KBM-7 (cell line): ENCODE data around the gene CCDC71L.

Experiments
- DNase-seq: peaks from one replicate; pipeline ENCODE4 v3.0.0-alpha.2; 2015
- in situ Hi-C: fragments of 300-500 bp; cut with MboI; formaldehyde crosslinking; loops from 2 replicates; pipeline ENCODE4 v1.14.3; 2020; ENCODE audit warnings: low sequenced_read_pairs, low pct_unique_long_range_greater_than_20kb, mixed read lengths

CCDC71L gene

DNA sequence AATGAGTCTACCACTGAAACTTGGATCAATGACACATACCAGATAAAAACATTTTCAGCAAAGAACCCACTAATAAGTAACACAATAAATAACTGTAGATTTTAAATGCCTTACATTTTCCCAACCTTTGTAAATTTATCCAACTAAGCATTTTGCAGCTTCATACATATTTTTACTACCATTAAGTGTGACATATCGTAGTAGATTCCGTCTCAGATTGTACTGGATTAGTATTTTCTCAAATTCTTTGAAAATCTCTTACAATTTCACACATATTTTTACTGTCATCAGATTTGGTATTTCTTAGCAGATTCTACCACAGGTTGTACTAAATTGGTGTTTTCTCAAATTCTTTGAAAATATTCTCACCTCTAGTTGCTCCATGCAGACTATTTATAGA is 26.0 kb downstream of the CCDC71L start:
- DNase-seq, result no peak
- in situ Hi-C loops, result no loop called here

DNA sequence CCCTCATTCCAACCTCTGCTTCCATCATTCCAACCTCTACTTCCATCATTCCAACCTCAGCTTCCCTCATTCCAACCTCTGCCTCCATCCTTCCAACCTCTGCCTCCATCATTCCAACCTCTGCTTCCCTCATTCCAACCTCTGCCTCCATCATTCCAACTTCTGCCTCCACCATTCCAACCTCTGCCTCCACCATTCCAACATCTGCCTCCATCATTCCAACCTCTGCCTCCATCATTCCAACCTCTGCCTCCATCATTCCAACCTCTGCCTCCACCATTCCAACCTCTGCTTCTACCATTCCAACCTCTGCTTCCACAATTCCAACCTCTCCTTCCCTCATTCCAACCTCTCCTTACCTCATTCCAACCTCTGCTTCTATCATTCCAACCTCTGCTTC is 30.3 kb downstream of the CCDC71L start:
- in situ Hi-C loops, result no loop called here
- DNase-seq, result no peak

DNA sequence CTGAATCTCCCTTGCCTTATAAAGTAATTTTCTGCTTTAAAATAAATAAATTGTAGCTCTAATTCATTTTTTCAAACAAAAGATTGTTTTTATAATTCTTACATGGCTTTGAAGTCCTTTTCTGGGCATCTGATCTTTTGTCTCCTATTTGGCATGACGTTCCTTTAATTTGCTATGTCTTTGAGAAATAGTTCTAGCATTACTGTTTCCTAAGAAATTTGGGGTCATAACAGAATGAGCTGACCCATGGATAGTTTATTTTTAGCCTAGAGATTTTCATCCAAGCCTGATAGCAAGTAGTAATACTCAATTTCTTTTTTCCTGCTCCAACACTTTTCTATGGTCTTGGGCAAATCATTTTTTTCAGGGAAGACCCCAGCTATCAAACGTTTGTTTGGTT is 31.4 kb downstream of the CCDC71L start:
- in situ Hi-C loops, result no loop called here
- DNase-seq, result no peak

DNA sequence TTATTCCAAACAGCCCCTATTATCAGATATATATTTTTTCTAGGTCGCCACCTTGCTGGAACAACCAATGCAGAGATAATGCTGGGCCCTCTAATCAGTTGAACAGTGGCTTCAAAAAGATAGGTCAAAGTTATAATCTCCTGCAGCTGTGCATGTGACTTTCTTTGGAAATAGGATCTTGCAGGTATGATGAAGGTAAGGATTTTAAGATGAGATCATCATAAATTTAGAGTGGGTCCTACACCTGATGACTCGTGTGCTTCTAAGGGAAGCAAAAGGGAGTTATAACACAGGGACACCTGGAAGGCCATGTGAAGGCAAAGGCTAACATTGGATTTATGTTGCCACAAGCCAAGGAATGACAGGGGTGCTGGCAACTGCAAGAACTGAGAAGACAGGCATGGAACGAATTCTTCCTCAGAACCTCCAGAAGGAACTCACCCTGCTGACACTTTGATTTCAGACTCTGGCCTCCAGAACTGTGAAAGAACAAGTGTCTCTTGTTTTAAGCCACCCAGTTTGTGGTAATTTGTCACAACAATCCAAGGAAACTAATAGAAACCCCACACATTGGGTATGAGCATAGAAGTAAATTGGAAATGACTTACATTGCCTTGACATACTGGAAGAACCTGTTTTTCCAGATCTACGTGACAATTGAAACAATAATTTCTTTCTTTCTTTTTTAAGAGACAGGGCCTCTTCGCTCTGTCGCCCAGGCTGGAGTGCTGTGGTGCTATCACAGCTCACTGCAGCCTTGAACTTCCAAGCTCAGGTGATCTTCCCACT is 34.4 kb downstream of the CCDC71L start:
- in situ Hi-C loops, result no loop called here

DNA sequence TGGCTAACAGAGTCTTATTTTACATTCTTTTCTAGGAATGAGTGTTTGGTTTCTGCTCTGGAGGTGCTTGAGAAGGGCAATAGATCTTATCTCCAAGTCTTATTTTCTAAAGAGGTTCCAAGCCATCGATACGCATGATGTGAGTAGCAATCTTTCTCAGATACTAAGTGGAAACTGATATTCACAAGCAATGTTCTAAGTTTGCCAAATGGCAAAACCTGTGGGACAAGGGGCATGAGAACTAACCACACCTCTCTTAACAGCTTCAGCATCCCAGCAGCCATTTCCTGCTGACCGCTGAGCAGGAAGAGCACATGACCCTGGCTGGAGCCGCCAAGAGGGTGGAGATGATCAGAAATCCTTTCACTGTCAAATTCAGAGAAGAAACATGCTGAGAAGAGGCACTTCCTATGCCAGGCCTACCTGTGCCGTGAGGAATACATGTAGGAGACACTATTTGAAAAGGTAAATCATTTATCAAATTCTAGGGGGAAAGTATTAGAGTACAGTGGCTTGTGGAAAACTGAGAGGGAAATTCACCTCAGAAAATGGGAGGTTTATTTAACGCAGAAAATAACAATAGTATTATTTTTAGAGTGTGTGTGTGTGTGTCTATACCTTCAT is 35.2 kb downstream of the CCDC71L start:
- no peak for DNase-seq
- in situ Hi-C loops, result no loop called here

More for the DNA sequence above, 34.4 kb downstream of the CCDC71L start:
- no peak for DNase-seq

DNA sequence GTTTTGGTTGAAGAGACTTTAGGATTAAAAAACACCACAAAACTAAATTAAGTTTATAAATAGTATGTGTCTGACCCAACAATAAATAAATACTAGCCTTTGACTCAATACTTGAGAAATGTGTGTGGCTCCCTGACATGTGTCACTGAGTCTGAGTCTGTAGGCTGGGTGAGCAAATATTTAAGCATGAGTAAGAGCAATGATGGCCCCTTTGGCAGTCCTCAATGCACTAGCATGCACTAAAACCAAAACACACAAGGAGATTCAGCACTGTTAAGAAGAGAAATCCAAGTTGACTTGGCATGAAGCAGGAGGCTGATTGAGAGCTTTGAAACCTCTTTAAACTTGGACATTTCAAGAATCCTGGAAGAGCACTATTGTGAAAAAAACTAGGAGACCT is 37.1 kb downstream of the CCDC71L start:
- DNase-seq, result no peak
- in situ Hi-C loops, result no loop called here

DNA sequence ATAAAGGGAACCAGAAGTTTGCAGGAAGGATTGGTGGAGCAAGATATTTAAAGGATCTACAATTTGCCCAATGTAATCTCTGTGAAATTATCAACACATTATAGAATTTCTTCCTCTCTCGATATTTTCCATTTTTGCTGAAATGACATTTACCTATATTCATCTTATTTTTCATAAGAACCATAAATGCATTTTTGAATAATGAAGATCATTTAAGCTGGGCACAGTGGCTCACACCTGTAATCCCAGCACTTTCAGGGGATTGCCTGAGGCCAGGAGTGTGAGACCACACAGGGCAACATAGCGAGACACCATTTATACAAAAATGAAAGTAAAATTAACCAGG is 37.7 kb downstream of the CCDC71L start:
- no peak for DNase-seq
- in situ Hi-C loops, result no loop called here

DNA sequence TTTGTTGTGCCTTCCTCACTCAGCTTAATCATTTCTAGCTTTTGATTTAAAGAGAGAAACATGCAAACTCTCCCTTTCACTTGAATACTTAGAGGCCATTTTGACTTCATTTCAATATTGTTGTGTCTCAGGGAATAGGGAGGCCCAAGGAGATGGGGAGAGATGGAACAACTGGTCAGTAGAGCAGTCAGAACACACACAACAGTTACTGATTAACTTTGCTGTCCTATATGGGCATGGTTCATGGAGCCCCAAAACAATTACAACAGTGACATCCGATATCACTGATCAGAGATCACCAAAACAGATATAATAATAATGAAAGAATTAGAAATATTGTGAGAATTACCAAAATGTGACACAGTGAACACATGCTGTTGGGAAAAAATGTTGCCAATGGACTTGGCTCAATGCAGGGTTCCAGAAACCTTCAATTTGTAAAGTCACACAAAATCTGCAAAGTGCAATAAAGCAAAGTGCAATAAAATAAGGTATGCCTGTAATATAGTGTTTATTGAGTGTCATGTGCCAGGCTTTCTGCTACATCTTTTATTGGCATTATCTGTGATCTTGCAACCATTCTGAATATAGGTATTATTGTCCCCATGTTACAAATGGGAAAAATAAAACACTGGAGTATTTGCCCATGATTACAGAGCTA is 38.2 kb downstream of the CCDC71L start:
- DNase-seq, result no peak
- in situ Hi-C loops, result no loop called here

DNA sequence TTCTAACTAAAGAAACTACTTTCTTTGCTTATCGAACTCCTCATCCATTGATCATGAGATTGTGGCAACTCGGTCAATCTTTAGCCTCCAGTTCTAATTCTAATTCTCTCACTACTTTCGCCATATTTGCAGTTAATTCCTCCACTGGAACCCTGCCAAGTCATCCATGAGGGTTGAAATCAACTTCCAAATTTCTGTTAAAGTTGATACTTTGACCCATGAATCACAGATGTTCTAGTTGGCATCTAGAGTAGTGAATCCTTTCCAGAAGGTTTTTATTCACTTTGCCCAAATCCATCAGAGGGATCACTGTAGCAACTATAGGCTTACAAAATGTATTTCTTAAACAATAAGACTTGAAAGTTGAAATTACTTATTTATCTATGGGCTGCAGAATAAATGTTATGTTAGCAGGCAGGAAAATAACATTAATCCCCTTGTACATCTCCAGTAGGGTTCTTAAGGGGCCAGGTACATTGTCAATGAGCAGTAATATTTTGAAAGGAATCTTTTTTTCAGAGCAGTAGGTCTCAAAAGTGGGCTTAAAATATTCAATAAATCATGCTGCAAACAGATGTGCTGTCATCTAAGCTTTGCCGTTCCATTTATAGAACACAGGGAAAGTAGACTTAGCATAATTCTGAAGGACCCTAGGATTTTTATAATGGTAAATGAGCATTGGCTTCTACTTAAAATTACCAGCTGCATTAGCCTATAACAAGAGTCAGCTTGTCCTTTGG is 39.4 kb downstream of the CCDC71L start:
- in situ Hi-C loops, result no loop called here
- no peak for DNase-seq

DNA sequence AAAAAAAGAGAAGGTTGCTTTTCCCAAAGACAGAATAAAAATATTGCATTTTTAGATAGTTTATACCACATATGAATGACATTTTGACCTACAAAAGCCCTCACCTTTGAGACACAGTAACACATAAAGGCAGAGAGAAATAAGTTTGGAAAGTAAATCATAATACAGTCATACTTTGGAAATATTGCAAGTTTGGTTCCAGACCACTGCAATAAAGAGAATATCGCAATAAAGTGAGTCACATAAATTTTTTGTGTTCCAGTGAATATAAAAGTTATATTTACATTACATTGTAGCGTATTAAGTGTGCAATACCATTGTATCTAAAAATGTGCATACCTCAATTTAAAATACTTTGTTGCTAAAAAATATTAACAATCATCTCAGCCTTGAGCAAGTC is 40.3 kb downstream of the CCDC71L start:
- in situ Hi-C loops, result no loop called here
- DNase-seq, result no peak

DNA sequence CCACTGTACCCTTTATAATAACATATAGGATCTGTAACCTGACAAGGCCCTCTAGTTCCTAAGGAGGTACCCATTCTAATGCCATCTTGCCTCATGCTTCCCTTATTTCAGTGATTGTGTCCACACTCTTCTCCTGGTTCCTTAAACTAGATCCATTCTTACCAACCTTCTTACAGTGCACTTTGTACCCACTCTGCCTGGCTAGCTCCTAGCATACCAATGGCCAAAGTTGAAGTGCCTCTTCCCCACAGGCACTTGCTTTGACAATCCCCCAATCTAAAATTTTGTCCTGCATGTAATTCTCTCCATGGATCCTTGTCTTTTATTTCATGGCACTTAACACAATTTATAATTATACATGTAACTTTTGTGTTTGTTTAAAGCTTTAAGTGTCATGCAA is 40.9 kb downstream of the CCDC71L start:
- DNase-seq, result no peak
- in situ Hi-C loops, result no loop called here

DNA sequence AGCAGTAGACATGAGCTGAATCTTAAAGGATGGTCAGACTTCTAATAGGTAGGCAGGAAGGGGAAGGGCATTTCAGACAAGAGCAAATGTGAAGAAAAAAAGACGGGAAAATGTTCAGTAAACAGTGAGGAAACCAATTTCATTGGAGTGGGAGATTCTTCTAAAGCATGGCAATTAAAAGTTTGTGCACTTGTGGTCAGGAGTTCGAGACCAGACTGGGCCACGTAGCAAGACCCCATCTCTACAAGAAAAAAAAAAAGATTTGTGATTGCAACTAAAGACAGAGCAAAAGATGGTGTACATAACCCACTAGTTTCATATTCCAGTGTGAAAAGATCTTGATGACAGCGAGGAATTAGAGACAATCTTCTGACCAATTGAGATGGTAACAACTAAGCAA is 41.7 kb downstream of the CCDC71L start:
- DNase-seq, result no peak
- in situ Hi-C loops, result no loop called here

DNA sequence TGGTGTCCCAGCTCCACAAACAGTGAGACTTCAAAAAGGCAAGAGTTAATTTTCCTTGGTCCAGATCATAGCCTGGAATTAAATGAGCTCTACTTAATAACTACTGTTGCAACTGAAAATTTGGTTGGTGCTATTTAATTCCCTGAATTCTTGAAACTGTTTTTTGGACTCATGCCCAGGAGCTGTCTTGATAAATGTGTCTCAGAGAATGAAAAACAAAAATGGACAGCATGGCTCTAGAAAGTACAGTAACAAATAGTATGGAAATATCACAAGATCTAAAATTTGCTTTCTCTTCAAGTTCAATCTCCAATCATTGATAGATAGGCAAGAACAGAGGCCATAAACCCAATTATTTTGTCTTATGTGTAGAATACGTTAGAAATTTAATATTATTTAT is 42.5 kb downstream of the CCDC71L start:
- DNase-seq, result no peak
- in situ Hi-C loops, result no loop called here

DNA sequence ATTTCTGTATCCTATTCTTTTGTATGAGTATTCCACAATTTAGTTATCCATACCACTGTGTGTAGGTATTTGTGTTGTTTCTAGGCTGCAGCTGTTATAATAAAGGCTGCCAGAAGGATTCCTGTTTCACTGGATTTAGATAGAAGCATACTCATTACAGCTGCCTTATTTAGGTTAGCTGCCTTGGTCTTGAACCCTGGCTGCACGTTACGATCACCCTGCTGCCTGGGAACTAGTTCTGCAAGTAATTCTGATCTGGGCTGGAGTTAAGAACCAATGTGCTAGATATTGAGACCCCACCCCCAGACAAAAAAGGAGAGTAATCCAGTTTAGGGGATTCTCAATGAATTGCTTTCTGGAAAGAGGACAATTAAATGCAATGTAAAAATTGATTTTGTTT is 43.1 kb downstream of the CCDC71L start:
- in situ Hi-C loops, result no loop called here
- DNase-seq, result no peak

DNA sequence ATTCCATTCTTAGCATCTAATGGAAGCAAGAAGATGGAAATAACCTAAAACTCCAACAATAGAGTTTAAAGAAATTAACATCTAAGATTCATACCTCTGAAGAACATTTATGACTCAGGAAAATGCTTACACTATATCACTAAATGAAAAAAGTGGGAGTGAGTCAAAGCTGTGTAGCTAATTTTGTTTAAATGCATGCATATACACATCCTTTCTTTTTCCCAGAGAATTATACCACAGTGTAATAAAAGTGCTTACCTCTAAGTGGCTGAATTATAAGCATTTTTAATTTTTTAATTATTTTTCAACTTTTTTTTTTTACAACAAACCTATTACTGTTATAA is 44.3 kb downstream of the CCDC71L start:
- in situ Hi-C loops, result no loop called here
- DNase-seq, result no peak

DNA sequence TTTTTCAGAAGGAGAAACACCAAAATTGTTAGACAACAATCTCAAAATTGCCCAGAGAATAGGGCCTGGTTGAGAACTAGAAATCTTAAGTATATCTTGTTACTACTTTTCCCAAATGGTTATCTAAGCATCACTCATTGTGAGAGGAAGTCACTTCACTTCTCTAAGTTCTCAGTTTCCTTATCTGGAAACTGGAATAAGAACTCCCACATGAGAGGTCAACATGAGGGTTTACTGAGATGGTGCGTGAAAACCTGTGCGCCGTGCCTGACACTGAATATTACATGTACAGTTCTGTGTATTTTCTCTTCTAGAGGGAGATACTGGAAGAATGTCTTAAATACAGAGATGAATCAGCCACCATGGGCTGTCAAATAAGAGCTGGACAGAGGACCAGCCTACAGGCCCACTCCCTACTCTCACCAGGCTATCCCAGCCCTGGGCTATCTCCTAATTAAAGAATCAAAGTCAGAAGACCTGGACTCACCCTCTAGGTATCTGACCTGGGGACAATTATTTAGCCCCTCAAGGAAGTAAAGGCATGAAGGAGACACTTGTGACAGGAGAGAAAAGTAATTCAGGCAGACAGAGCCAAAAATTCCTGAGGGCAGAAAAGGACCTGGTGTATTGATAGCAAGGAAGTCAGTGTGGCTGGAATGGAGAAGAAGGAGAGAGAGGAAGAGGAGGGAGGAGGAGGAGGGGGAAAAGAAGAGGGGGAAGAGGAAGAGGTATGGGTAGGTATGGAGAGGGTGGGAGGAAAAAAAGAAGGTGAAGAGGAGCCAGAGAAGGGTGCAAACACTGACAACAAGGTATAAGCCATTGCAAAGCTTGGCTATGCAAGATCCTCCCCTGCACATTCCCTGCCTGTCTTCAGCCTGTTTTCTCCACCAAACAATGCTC is 44.9 kb downstream of the CCDC71L start:
- in situ Hi-C loops, result no loop called here
- DNase-seq, result no peak

DNA sequence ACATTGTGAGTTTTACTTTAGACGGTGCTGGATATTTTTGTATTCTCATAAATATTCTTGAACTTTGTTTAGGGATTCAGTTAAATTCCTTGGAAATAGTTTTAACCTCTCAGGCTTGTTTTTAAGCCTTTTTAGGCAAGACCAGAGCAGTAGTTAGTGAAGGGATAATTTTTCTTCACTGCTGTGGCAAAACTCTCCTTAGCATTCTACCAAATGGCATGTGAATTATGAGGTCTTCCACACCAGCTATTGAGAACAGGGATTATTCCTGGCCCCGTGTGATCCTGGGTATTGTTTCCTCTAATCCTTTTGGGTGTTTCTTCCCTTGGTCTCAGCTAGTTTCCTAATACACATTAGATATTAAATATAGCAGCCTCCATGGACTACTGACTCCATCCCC is 46.2 kb downstream of the CCDC71L start:
- in situ Hi-C loops, result no loop called here
- DNase-seq, result no peak

DNA sequence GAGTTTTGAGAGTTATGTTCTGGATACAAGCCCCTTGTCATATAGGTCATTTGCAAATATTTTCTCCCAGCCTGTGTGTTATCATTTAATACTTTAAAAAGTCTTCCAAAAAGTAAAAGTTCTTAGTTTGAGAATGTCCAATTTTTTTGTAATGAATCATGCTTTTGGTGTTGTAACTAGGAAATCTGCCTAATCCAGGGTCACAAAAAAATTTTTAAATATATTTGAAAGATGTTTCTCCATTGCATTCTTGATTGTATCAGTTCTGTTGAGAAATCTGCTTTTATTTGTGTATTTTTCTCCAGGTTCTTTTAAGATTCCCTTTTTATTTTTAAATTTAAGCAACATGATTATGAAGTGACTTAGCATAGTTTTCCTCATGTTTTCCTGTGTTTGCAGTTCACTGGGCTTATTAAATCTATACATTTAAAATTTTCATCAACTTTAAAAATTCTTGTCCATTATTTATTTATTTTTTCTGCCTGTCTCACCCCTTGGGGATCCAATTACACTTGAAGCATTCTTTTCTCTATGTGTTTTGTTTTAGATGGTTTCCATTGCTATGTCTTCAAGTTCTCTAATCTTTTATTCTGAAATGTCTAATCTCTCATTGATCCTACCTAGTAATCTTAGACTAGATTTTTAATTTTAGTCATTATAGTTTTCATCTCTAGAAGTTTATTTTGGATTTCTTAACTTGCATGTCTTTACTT is 47.0 kb downstream of the CCDC71L start:
- in situ Hi-C loops, result no loop called here
- no peak for DNase-seq

DNA sequence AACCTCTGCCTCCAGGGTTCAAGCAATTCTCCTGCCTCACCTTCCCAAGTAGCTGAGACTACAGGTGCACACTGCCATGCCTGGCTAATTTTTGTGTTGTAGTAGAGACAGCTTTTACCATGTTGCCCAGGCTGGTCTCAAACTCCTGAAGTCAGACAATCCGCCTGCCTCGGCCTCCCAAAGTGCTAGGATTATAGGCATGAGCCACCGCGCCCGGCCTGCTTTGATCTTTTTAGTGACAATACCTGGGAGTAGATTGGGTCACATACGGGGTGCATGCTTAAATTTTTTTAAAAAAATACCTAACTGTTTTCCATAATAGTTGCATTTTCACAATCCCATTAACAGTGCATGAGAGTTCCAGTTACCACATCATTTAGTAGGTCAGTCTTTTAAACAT is 47.7 kb downstream of the CCDC71L start:
- no peak for DNase-seq
- in situ Hi-C loops, result no loop called here
